OCI-LY3 (cell line): ENCODE results near the gene PSMG1.

ENCODE experiments used
- EZH2phosphoT487 ChIP-seq: fragments of 200-600 bp; shearing (Covaris generic); IDR thresholded peaks from 2 replicates; pipeline ENCODE4 v1.6.1; 2018; ENCODE audit warnings: antibody characterized with exemption, mixed run types, low read depth
- TF ChIP-seq, protein P1 (sequence below): fragments of 200-600, 300-600 bp; sonication (generic); IDR thresholded peaks from 2 replicates; pipeline ENCODE4 v1.5.1; 2014; ENCODE audit warnings: antibody characterized with exemption, low read length, low read depth

DNA sequence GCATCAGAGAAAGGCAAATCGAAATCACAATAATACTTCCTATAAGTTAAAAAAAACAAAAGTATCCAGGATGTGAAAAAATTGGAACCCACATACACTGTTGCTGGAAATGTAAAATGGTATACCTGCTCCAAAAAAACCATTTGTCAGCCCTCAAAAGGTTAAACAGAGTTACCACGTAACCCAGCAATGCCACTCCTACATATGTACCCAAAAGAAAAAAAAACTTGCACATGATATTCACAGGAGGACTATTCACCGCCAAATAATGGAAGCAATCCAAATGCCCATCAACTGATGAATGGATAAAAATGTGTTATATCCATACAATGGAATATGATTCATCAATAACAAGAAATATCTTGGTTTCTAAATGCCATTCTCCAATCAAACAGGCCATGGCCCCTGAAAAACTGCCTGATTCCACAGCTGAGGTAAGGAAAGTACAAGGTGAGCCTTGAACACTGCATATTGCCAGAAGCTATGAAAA lies 38.8 kb upstream of the PSMG1 start:
- TF ChIP-seq, protein P1, sequence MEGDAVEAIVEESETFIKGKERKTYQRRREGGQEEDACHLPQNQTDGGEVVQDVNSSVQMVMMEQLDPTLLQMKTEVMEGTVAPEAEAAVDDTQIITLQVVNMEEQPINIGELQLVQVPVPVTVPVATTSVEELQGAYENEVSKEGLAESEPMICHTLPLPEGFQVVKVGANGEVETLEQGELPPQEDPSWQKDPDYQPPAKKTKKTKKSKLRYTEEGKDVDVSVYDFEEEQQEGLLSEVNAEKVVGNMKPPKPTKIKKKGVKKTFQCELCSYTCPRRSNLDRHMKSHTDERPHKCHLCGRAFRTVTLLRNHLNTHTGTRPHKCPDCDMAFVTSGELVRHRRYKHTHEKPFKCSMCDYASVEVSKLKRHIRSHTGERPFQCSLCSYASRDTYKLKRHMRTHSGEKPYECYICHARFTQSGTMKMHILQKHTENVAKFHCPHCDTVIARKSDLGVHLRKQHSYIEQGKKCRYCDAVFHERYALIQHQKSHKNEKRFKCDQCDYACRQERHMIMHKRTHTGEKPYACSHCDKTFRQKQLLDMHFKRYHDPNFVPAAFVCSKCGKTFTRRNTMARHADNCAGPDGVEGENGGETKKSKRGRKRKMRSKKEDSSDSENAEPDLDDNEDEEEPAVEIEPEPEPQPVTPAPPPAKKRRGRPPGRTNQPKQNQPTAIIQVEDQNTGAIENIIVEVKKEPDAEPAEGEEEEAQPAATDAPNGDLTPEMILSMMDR: no peak
- no peak for TF ChIP-seq EZH2phosphoT487
